OCI-LY1 (cell line): ENCODE results near the gene HYAL2.

Experiments used
- H2AFZ ChIP-seq: fragments of 200-600 bp; sonication (generic), shearing (Covaris generic); 2 replicates; pipeline ENCODE4 v1.6.0; 2014; ENCODE audit warnings: antibody characterized with exemption, mild to moderate bottlenecking, low read length
- H3F3A ChIP-seq: fragments of 200-600 bp; sonication (generic), shearing (Covaris generic); 2 replicates; pipeline ENCODE4 v1.6.0; 2014; ENCODE audit warnings: mild to moderate bottlenecking, antibody characterized with exemption, low read length, moderate library complexity; ENCODE audit not compliant: insufficient read depth
- H3K27ac ChIP-seq: fragments of 200-600 bp; sonication (generic); 2 replicates; pipeline ENCODE4 v1.5.1; 2014; ENCODE audit warnings: low read length, mixed run types, mild to moderate bottlenecking, low read depth; ENCODE audit not compliant: poor library complexity, severe bottlenecking
- H3K27me3 ChIP-seq: fragments of 200-600 bp; sonication (generic); 2 replicates; pipeline ENCODE4 v1.6.0; 2014; ENCODE audit warnings: antibody characterized with exemption, mild to moderate bottlenecking, low read length, moderate library complexity; ENCODE audit not compliant: insufficient read depth
- H3K36me3 ChIP-seq: fragments of 200-600 bp; sonication (generic); 2 replicates; pipeline ENCODE4 v1.6.1; 2014; ENCODE audit warnings: mild to moderate bottlenecking, antibody characterized with exemption, low read length, moderate library complexity, mixed read lengths; ENCODE audit not compliant: insufficient read depth
- H3K4me1 ChIP-seq: fragments of 200-600 bp; sonication (generic); 2 replicates; pipeline ENCODE4 v1.5.1; 2014; ENCODE audit warnings: mild to moderate bottlenecking, low read length, moderate library complexity; ENCODE audit not compliant: insufficient read depth, severe bottlenecking
- H3K4me2 ChIP-seq: fragments of 200-600 bp; sonication (generic), shearing (Covaris generic); 2 replicates; pipeline ENCODE4 v1.6.1; 2014; ENCODE audit warnings: low read length
- H3K4me3 ChIP-seq: fragments of 200-600 bp; sonication (generic); 2 replicates; pipeline ENCODE4 v1.5.1; 2014; ENCODE audit warnings: low read length, low read depth, mild to moderate bottlenecking, mixed read lengths; ENCODE audit not compliant: poor library complexity, severe bottlenecking
- H3K79me2 ChIP-seq: fragments of 200-600 bp; shearing (Covaris generic); 2 replicates; pipeline ENCODE4 v1.6.1; 2016; ENCODE audit warnings: mixed run types, low read length, mixed read lengths; ENCODE audit not compliant: insufficient read depth
- H3K9ac ChIP-seq: fragments of 200-600 bp; sonication (generic), shearing (Covaris generic); 2 replicates; pipeline ENCODE4 v1.6.1; 2014; ENCODE audit warnings: mild to moderate bottlenecking, low read length, mixed read lengths
- H3K9me2 ChIP-seq: fragments of 200-600 bp; sonication (generic), shearing (Covaris generic); 2 replicates; pipeline ENCODE4 v1.6.1; 2014; ENCODE audit warnings: low read depth, mild to moderate bottlenecking, low read length, mixed read lengths
- H3K9me3 ChIP-seq: fragments of 200-600 bp; shearing (Covaris generic); 2 replicates; pipeline ENCODE4 v1.6.1; 2014; ENCODE audit warnings: low read length, mixed read lengths
- H4K20me1 ChIP-seq: fragments of 200-600 bp; sonication (generic), shearing (Covaris generic); 2 replicates; pipeline ENCODE4 v1.6.0; 2016; ENCODE audit warnings: mild to moderate bottlenecking, low read length; ENCODE audit not compliant: insufficient read depth
- CTCF ChIP-seq: fragments of 200-600 bp; sonication (generic), shearing (Covaris generic); IDR thresholded peaks from 2 replicates; pipeline ENCODE4 v1.5.1; 2017; ENCODE audit warnings: mild to moderate bottlenecking, antibody characterized with exemption, low read length, moderate library complexity, mixed read lengths
- EZH2 ChIP-seq: fragments of 200-600 bp; sonication (generic), shearing (Covaris generic); IDR thresholded peaks from 2 replicates; pipeline ENCODE4 v1.8.0; 2017; ENCODE audit warnings: borderline replicate concordance, mixed run types, mild to moderate bottlenecking, antibody characterized with exemption, low read length, moderate library complexity, mixed read lengths

HYAL2 gene

GRCh38 chr3:50337175-50337861, 14.8 kb upstream of the HYAL2 start:
- Histone ChIP-seq H3K36me3 (peaks cover 18% of the 10 kb centered on the region; the same call in 1 of the 2 replicates), H3K4me3 (peak overlapping the region; percentile 88), H3K27me3 (no peaks in the 10 kb centered on the region), H3K9me3 (no peaks in the 10 kb centered on the region), H4K20me1 (no peaks in the 10 kb centered on the region), H3K79me2 (peaks cover 32% of the 10 kb centered on the region), H3K9me2 (no peaks in the 10 kb centered on the region), H3K9ac (peak overlapping the region; percentile 96), H3K4me2 (peak overlapping the region; percentile 97), H3K27ac (peak overlapping the region; percentile 89), H2AFZ (no peak overlapping the region), H3K4me1 (peaks cover 68% of the 10 kb centered on the region), H3F3A (0 out of 2 replicates have a peak, but pooled peaks cover 5% of the 10 kb centered on the region)
- TF ChIP-seq CTCF (no peak), EZH2 (no peak)

GRCh38 chr3:50336452-50337174, 14.1 kb upstream of the HYAL2 start:
- Histone ChIP-seq H2AFZ (no peak overlapping the region), H3K4me1 (peaks cover 68% of the 10 kb centered on the region), H3K36me3 (peaks cover 26% of the 10 kb centered on the region), H3K9me3 (no peaks in the 10 kb centered on the region), H3K4me3 (peak overlapping the region; percentile 88), H3K9me2 (no peaks in the 10 kb centered on the region), H3F3A (0 out of 2 replicates have a peak, but pooled peaks cover 5% of the 10 kb centered on the region), H3K27ac (peak overlapping the region; percentile 75), H3K79me2 (peaks cover 32% of the 10 kb centered on the region), H3K4me2 (peak overlapping the region; percentile 86), H3K9ac (peak overlapping the region; percentile 96), H3K27me3 (no peaks in the 10 kb centered on the region), H4K20me1 (no peaks in the 10 kb centered on the region)
- TF ChIP-seq EZH2 = no peak
- no peak for TF ChIP-seq CTCF

- no peak overlapping the region for H2AFZ ChIP-seq
- no peak overlapping the region for H3K4me3 ChIP-seq
- H3K9me3 ChIP-seq = no peaks in the 10 kb centered on the region
- no peaks in the 10 kb centered on the region for H4K20me1 ChIP-seq
- H3K79me2 ChIP-seq = peaks cover 32% of the 10 kb centered on the region
- 0 out of 2 replicates have a peak, but pooled peaks cover 5% of the 10 kb centered on the region for H3F3A ChIP-seq
- H3K4me2 ChIP-seq = peak overlapping the region; percentile 55
- no peaks in the 10 kb centered on the region for H3K27me3 ChIP-seq
- peak overlapping the region; percentile 19 for H3K27ac ChIP-seq
- peaks cover 47% of the 10 kb centered on the region for H3K36me3 ChIP-seq
- no peaks in the 10 kb centered on the region for H3K9me2 ChIP-seq
- no peak for TF ChIP-seq CTCF
- TF ChIP-seq EZH2 = no peak
- peak overlapping the region; percentile 36; the same call in 1 of the 2 replicates for H3K9ac ChIP-seq
- peaks cover 50% of the 10 kb centered on the region for H3K4me1 ChIP-seq
These were observed 12.0 kb upstream of the HYAL2 start for GRCh38 chr3:50334339-50335075.
